Prostate gland (tissue), 2 donors: ENCODE results near the gene ZNF24.

Experiments used
- CTCF ChIP-seq, 4 experiments: fragments of 200-600 bp in 2 of 4; fragments of 450-650 bp in 2 of 4; sonication (generic) in 2 of 4; IDR thresholded peaks; 1 replicate in 3 of 4; 2 replicates in 1 of 4; pipeline ENCODE4 v1.5.1; 2016 to 2019; ENCODE audit warnings: antibody characterized with exemption in 4 of 4, mild to moderate bottlenecking in 2 of 4, moderate library complexity in 2 of 4
- POLR2A ChIP-seq: fragments of 450-650 bp; IDR thresholded peaks from one replicate; pipeline ENCODE4 v1.6.1; 2016; ENCODE audit warnings: antibody characterized with exemption, mild to moderate bottlenecking

GRCh38 chr18:35311496-35311895, 32.7 kb downstream of the ZNF24 start:
- TF ChIP-seq CTCF (IDR thresholded peaks at IDR 0.05), result no peak
- no peak for TF ChIP-seq POLR2A
